Measurements from ENCODE around the gene NTM.
A peak's percentile ranks its signal among the peaks of the same experiment; 100 is the strongest.

Gene NTM

DNA sequence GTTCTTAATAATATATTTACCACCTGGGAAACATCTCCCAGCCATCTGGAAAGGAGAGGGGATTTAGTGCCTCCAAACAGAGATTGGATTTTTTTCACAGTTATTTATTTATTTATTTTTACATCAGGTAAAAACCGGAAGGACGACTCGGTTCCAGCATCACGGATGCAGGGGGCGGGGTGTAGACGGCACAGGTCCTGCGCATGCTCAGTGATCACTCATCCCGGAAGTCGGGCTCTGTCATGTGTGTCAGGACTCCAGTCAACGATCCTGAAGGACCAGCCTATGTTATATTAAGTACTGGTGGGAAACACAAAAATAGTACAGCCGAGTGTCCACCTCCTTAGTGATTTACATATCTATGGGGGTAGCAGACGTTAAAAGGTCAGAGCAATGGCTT lies 467.6 kb downstream of the NTM start:
- no peak for DNase-seq

DNA sequence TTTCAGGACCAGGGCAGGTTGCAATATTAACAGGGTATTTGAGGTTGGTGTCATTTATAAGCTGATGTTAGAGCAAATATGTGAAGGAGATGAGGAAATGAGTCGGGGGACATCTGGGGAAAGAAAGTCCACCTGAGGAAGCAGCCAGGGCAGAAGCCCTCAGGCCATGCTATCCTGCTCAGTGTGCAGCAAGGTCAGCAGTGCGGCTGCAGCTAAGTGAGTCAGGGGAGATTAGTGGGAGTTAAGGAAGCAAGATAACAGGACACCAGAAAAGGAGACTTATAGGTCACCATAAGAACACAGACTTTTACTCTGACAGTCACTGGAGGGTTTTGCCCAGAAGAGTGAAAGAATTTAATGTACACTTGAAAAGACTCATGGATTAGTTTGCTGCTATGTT lies 468.9 kb downstream of the NTM start:
- no peak for DNase-seq

DNA sequence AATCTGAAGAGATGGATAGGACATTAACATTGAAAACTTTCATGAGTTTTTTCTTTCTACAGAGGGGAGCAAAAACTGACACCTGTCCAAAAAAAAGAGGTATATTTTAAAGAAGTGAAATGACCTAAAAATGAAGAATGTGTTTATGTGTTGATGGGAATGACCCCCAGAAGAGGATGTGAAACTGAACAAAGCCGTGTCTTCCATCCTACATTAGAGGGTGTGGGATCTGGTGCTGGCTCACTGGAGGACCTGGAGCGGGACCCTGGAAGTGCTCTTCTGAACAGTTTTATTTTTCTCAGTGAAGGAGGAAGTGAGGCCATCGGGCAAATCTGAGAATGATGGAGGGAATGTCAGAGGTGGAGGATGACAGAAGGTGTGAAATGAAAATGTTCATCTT lies 470.1 kb downstream of the NTM start:
- peak; percentile 5 to 46 (median 44) for DNase-seq

DNA sequence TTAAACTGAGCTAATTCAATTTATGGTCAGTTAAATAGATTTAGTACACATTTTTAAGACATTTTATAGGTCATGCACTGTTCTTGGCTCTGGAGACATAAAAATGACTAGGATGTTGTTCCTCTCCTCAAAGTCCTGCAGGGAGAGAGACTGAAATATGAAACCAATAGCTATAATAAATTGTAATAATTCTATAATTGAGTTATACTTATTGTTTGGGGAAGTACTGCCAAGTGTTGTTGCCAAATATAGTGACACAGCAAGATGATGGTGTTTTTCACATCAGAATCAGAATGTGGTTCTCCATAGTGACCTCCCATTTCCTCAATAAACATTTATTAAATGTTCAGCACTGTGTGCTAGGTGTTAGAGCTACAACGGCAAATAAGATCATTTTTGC lies 470.6 kb downstream of the NTM start:
- peak; percentile 20 to 59 (median 42) for DNase-seq

DNA sequence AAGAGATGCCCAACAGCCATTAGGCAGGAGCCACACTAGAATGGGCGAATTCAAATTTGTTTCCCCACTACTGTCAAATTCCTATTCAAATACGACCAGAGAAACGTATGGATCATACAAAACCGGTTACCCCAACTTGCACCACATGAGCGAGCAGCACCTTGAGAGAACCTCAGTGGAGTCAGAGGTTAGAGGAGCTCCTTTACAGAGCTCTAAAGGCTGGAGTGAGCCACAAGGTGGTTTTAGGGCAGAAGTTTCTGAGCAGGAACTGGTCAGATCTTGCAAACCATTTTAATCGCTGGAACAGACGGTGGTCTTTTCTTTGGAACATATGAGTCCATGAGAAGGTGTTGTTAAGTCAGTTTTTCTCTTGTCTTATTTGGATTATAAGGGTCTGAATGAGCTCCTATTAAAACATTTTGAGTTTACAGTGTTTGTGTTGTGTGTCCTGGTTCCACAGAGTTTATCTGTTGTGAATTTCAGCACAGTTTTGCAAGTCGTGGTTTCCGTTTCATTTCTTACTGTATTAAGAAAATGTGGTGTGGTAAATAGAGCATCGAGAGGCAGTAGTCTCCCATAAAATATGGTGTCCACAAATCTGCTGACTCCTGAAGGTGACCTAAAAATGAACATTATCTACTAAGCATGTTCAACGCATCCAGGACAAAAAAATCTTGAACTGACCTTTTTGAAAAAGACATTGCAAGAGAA lies 471.7 kb downstream of the NTM start:
- no peak for DNase-seq

DNA sequence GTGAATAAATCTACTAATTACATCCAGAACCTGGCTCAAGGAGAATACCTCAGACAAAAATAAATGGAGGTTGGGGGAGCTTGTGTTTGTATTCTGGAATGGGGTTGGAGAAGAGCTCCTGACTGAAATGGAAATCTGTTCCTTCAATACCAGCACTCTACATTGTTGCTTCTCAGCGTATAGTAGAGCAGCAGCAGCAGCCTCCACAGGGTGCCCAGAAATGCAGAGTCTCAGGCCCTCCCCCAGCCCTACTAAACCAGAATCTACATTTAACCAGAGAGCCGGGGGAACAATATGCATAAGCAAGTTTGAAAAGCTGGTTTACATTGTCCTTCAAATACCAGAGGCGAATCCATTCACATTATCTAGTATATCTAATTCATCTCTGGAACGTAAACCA lies 474.8 kb downstream of the NTM start:
- no peak for DNase-seq

GRCh38 chr11:131849485-131849884 lies 479.1 kb downstream of the NTM start:
- DNase-seq = no peak

- DNase-seq = no peak
Measured at GRCh38 chr11:131850507-131850906, 480.1 kb downstream of the NTM start.

GRCh38 chr11:131851964-131852755 lies 481.7 kb downstream of the NTM start:
- no peak for DNase-seq

DNA sequence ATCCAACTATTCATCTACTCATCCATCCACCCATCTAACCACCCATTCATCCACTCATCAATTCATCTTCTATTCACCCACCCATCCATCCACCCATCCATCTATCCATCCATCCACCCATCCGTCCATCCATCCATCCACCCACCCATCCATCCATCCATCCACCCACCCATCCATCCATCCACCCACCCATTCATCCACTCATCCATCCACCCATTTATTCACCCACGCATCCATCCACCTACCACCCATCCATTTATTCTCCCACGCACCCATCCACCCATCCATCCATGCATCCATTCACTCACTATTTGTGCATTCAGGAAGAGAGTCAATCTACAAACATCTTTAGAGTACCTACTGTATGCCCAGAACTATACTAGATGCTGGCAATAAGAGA lies 482.3 kb downstream of the NTM start:
- no peak for DNase-seq

DNA sequence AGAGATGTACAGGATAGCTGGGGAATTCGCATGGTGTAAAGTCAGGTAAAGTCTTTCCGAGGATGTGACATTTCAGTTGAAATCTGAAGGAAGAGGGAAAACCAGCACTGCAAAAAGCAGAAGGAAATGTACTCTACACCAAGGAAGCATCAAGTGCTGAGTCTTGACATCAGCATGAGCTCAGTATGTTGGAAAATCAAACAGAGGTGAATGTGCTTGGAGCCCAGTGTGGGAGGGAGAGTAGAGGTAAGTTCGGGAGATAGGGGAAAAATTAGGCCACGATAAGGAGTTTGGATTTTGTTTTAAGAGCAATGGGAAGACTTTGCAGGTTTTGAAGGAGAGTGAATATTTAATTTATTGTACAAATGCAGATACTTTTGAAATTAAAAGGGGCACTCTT lies 484.0 kb downstream of the NTM start:
- DNase-seq = peak in 1 of 4 experiments; percentile 5

DNA sequence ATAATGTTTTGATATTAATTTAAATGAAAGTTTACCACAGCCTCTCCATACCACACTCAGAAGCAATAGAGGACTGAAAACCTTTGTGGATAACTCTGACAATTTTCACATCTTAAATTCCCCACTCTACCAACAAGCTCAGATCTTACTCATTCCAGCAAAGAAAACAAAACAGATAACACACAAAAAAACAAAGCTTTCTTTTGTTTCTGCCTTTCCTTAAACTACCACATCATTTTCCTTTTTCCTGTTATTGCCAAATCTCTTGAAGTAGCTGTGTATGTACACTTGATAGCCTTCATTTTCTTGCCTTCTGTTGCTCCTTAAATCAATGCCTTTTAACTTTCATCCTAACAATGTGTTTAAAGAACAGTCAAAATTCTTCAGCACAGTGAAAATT lies 484.9 kb downstream of the NTM start:
- DNase-seq = no peak

DNA sequence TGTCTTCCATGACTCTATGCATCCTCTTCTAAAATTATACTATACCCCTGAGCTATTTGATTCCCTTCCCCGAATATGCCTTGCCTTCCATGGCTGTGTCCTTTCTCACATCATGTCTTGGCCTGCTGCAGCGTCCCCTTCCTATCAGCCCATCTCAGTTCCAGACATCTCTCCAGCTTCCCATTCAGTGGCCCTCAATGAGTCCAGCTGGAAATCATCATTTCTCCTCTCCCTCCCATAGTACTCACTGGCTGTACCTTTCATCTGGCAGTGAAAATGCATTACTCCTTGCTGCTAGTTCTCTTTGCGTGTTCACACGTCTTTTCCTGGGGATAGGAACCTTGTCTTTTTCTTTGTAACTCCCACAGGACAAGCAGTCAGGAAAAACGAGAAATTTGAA lies 486.8 kb downstream of the NTM start:
- no peak for DNase-seq

DNA sequence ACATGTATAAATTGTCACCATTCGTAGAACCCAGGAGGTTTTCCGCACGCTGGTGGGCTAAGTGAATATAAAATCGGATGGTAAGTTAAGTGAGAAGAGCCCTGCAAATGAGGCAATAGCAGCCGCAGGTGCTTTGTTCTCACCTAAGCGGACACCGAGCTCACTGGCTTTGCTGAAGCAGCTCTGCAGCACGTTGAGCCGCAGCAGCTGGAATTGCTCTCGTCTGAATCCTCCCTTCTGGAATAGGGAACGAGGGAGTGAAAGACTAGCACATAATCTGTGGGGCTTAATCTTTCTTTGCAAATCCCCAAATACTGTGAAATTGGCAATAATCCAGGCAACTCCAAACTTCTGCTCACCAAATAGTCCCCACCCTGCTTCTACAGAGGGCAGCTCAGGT lies 488.1 kb downstream of the NTM start:
- DNase-seq = no peak

- DNase-seq = no peak
Measured at GRCh38 chr11:131859538-131860210, 489.3 kb downstream of the NTM start.

- DNase-seq = no peak
Measured at GRCh38 chr11:131864228-131864627, 493.8 kb downstream of the NTM start.

DNA sequence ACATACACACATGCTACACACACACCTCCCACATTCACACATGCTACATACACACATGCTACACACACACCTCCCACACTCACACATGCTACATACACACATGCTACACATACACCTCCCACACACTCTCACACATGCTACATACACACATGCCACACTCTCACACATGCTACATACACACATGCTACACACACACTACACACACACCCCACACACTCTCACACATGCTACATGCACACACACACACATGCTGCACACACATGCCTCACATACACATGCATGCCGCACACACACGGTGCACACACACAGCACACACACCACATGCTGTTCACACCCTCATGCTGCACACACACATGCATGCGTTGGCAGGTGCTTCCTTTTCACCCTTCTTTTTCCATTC lies 495.4 kb downstream of the NTM start:
- no peak for DNase-seq

DNA sequence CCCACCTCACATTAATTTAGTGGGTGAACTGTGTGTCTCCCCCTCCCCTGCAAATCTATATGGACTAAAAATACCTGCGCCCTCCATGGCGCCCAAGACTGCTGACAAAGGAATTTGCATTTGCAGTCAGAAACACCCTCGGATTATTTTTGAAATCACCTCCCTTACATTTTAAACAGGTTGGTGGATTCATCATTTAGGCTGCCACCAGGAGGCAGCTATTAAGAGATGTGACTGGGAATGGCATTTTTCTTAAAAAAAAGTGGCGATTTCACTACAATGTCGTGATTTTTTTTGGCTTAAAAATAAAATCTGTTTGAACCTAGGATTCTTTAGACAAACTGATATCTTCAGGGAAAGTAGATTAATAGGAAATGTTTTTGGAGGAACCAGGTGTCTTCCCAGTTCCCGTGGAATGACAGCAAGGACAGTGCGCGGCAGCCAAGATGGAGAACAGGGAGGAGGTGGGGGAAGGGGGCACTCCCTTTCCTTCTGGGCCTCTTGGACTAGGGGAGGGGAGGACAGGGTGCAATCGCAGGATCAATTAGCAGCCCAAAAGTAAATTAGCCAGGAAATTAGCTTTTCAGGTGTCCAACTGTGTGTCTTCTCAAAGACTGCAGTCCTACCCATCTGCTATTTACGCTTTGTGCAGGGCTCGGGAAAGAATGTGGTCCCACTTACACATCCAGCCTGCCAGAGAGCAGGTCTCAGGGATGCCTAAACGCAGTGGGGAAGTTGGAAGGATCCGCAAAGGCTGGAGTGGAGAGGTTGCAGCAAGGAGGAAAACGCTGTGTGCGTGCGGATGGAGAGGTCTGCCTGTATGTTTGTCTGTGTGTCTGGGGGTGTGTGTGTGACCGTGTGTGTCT lies 496.4 kb downstream of the NTM start:
- DNase-seq = no peak

- DNase-seq = peak; percentile 66 to 83 (median 77)
Measured at GRCh38 chr11:131867457-131868257, 497.2 kb downstream of the NTM start.

DNA sequence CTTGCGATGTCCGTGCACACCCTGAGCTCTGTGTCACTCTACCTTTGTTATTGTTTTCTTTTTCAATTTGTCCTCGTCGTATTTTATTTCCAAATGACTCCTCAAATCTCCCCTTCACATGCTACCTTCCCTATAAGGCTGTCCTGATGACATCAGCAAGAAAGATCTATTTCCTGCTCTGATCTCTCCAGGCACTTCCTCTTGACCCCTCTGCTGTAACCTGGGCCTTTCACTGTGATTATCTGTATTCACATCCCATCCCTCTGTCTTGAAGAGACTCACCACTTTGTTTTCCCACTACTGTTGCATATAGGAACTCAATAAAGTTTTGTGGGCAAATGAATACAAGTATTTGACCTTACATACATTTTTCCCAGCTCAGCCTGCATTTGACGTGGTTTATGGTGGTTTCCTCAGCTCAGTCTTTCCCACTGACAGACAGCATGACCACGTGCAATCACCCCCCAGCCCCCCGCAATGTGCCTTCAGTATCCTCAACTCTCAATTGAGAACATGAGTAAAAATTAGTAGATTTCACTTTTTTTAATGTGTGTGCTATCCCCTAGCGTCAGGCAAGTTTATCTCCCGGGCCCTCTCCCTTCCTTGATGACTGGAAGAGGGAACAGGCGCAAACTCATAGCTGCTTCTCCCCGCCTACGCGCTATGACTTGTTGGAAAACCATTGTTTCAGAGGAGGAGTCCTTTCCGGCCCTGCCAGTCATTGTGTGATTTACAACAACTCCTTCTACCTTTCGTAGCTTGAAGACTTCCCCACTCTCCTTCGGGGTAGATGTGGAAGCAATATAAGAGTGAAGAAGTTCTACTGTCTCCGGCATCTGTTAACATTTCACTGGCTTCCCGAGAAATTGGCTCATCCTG lies 498.5 kb downstream of the NTM start:
- DNase-seq = peak in 2 of 4 experiments; percentile 11 to 16

GRCh38 chr11:131870305-131870704 lies 499.9 kb downstream of the NTM start:
- no peak for DNase-seq

Data from suppressor macrophage (primary cell).